DOHH2 (cell line): ENCODE measurements around the gene VSTM2L.

Source experiments
- CTCF ChIP-seq: fragments of 200-600 bp; sonication (generic); IDR thresholded peaks from one replicate; pipeline ENCODE4 v1.5.1; 2014; ENCODE audit warnings: antibody characterized with exemption, mild to moderate bottlenecking, low read depth, low read length; ENCODE audit not compliant: poor library complexity, severe bottlenecking
- EZH2phosphoT487 ChIP-seq: fragments of 200-600 bp; sonication (generic); IDR thresholded peaks from 2 replicates; pipeline ENCODE4 v1.6.1; 2017; ENCODE audit warnings: borderline replicate concordance, mild to moderate bottlenecking, antibody characterized with exemption, low read length, moderate library complexity, mixed read lengths

- TF ChIP-seq CTCF (no peak), EZH2phosphoT487 (no peak)
Observed at GRCh38 chr20:37981568-37981967, 78.6 kb downstream of the VSTM2L start.
